ENCODE measurements around the gene SKI. TPM values are rescaled to one million over a fixed set of nuclear protein-coding genes. Genes with fewer than 3 reads are reported as not detected.

SKI gene
- total RNA-seq, 1 donor: 47.5 TPM

DNA sequence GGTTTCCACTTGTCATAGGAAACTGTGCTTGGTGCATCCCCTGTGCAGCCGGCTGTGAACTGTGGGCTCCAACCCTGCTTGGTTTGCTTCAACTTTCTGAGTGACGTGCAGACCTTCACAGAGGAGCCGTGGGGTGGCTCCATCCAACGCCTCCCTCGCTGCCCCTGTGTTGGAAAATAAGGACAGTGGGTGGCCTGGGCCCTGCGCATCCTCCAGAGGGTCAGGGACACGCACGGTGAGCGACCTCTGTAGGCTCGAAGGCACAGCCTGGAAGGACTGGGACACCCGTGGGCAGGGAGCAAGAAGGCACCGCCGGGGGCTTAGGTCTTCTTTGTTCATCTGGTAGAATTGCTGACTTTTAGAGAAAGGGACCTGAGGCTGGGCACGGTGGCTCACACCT, 27.1 kb upstream of the SKI start:
- Histone ChIP-seq H3K27me3 (ENCODE audit: insufficient read depth, low read length) (no peaks in the 10 kb centered on the region), H3K9me3 (ENCODE audit: low read depth, low read length) (no peaks in the 10 kb centered on the region), H3K4me1 (ENCODE audit: insufficient read depth, low read length) (peaks cover 35% of the 10 kb centered on the region), H3K4me3 (ENCODE audit: low read length) (no peak overlapping the region)

DNA sequence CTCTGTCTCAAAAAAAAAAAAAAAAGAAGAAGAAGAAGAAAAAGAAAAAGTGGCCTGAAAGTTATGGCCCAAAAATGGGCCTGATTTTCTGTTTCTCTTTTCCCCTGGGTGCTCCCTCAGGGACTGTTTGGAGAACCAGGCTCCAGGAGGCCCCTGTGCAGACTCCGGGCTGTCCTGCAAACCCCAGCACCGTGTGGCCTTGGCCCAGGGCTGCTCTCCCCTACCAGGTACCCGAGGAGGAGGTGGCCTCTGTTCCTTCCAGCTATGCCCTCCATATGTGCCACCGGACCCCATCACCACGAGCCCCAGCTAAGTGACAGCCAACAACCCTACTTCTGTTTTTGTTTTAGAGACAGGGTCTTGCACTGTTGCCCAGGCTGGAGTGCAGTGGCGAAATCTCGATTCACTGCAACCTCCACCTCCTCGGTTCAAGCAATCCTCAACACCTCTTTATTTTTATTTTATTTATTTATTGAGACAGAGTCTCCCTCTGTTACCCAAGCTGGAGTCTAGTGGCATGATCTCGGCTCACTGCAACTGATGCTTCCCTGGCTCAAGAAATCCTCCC, 26.0 kb upstream of the SKI start:
- H3K4me3 ChIP-seq (ENCODE audit: low read length): no peak overlapping the region
- H3K27me3 ChIP-seq (ENCODE audit: insufficient read depth, low read length): no peaks in the 10 kb centered on the region
- H3K9me3 ChIP-seq (ENCODE audit: low read depth, low read length): no peaks in the 10 kb centered on the region
- H3K4me1 ChIP-seq (ENCODE audit: insufficient read depth, low read length): peaks cover 35% of the 10 kb centered on the region

DNA sequence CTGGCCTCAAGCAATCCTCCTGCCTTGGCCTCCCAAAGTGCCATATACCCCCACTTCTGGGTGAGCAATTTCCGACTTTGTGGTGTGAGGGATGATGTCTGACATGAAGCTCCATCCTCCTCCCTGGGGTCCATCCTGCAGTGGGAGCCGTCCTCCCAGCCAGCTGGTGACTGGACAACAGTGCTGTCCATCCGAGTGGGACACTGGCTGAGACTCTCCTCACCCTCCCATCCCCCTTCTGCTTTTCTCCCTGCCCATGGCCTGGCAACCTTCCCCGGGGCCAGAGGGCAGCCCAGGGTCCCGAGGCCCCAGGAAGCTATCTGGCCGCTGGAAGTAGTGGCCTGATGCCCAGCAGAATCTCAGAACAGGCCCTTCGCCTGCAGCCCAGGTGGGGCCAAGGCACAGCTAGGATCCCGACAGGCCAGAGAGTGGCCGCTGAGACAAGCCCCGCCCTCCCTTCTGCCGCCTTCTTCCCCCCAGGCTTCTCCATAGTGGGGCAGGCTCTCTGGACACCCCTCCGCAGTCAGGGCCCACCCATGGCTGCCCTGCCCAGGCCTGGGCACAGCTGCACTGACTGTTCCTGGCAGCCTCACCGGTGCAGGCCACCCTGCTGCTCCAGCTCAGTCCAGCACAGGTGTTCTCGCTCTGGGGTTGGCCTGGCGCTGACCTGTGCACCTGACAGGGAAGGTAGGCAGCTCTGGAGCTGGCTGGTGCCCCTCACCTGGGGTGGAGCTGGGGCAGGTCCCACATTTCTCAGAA, 25.1 kb upstream of the SKI start:
- peaks cover 35% of the 10 kb centered on the region for H3K4me1 ChIP-seq (ENCODE audit: insufficient read depth, low read length)
- no peaks in the 10 kb centered on the region for H3K27me3 ChIP-seq (ENCODE audit: insufficient read depth, low read length)
- no peak overlapping the region for H3K4me3 ChIP-seq (ENCODE audit: low read length)
- H3K9me3 ChIP-seq (ENCODE audit: low read depth, low read length): no peaks in the 10 kb centered on the region

DNA sequence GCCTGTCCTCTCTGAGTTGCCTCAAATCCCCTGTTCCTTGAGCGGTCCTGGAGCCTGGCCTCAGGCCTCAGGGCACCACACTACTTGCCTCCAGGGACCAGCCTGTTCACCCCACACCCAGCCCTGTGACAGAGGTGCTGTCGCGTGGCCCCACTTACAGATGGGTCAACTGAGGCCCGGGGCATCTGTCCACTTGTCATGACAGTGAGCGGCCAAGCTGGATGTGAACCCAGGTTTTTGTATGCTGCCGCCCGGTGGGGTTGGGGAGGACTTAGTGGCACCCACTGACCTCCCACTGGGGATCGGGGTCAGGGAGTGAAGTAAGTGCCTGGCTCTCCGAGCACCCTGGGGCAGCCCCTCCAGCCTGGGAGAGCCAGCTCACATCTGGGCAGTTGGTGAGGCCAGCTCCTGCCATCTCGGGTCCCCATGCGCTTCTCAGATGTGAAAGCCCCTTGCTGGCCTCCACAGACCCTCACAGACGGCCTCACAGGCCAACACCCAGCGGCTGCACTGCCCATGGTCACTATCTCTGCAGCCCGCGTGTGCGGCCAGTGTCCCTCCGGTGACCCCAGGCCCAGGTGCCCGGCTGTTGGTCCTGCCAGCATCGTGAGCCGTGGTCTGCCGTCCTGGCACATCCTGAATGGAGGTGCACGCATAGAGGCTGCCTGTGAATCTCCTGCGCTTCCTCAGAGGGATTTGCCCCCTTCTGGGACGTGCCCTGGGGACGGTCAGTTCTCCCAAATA, 24.3 kb upstream of the SKI start:
- no peaks in the 10 kb centered on the region for H3K27me3 ChIP-seq (ENCODE audit: insufficient read depth, low read length)
- no peak overlapping the region for H3K4me3 ChIP-seq (ENCODE audit: low read length)
- H3K4me1 ChIP-seq (ENCODE audit: insufficient read depth, low read length): peaks cover 31% of the 10 kb centered on the region
- H3K9me3 ChIP-seq (ENCODE audit: low read depth, low read length): no peaks in the 10 kb centered on the region

DNA sequence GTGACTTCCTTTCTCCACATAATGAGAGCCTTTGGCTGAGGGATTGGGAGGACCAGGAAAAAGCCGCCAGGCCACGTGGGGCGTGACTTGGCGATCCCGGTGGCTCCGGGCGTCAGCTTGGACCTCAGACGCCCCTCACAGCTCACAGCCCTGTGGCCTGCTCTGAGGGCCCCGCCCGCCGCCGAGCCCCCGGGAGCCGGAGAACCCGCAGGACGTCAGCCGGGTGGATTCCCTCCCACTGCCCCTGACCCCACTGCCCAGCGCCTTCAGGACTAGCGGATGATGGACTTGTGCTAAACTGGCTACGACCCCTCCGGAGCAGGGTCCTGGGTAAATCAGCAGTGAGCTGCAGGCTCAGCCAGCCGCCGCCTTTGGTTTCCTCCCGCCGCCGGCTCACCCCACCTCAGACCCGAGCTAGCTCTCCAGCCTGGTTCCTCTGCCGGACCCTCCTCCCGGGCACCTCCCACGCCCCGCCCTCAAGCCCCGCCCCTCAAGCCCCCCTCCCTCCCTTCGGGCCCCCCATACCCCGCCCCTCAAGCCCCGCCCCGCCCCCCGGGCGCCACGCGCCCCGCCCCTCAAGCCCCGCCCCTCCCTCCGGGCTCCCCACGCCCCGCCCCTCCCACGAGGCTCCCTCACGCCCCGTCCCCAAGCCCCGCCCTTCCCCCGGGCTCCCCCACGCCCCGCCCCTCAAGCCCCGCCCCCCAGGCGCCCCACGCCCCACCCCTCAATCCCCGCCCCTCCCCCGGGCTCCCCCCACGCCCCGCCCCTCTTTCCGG, 23.5 kb upstream of the SKI start:
- H3K9me3 ChIP-seq (ENCODE audit: low read depth, low read length): no peaks in the 10 kb centered on the region
- H3K4me3 ChIP-seq (ENCODE audit: low read length): no peak overlapping the region
- peaks cover 23% of the 10 kb centered on the region for H3K4me1 ChIP-seq (ENCODE audit: insufficient read depth, low read length)
- no peaks in the 10 kb centered on the region for H3K27me3 ChIP-seq (ENCODE audit: insufficient read depth, low read length)

DNA sequence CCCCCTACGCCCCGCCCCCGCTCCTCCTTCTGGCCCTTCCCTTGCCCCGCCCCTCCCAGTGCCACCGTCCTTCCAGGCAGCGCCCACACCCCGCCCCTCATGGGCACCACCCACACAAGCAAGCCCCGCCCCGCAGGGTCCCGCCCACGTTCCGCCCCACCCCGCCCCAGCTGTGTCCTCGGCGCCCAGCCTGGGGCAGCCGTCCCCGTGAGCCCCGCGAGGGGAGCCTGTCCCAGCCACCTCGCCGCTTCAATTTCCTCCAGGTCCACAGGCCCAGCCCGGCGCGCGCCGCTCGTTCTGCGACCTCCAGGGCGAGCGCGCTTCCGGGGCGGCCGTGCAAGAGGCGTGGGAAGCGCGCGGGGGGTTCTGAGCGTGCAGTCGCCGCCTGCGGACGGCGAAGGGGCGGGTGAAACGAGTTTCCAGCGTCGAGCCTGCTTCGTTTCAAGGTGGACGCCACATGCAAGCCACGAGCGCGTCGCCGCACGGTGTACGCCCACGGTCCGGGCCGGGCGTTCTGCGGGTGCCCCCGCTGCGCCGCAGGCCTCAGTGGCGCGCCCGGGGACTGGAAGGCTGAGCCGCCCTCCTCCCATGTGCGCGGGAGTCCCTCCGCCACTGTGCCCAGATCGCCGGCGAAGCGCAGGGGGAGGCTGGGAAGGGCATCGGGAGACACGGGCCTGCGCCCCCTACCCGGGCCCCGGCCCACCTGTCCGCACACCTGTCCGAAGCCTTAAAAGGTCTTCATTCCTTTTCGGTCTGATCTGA, 22.7 kb upstream of the SKI start:
- Histone ChIP-seq H3K9me3 (ENCODE audit: low read depth, low read length) (no peaks in the 10 kb centered on the region), H3K4me3 (ENCODE audit: low read length) (peak overlapping the region; percentile 41)

DNA sequence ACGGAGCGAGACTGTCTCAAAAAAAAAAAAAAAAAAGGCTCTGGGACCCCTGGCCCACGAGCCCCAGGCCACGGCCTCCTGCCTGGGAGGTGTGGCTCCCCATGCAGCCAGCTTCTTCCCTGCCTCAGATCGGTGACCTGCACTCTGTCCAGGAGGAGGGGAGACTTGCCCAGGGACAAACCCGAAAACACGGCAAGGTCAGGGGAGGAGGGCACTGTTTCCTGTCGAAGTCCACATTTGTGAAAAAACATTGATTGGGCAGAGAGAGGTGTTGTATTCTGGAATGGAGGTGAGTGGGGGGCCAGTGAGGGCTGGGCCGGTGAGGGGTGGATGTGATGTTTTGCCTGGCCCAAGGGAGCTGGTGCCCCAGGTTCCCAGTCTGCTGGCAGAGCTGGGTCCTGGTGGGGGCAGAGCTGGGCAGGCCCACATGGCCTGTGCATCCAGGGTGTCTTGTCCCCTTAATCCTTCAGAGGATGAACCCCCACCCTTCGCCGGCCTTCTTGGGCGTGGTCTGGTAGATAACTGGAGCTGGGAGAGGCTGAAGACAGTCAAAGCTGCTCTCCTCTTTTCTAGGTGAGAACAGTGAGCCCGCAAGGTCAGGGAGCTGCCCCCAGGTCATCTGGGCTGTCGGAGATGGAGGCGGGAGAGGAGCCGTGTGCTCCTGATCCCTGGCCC, 21.2 kb upstream of the SKI start:
- no peaks in the 10 kb centered on the region for H3K27me3 ChIP-seq (ENCODE audit: insufficient read depth, low read length)
- no peak overlapping the region for H3K4me3 ChIP-seq (ENCODE audit: low read length)
- H3K4me1 ChIP-seq (ENCODE audit: insufficient read depth, low read length): peaks cover 15% of the 10 kb centered on the region
- H3K9me3 ChIP-seq (ENCODE audit: low read depth, low read length): no peaks in the 10 kb centered on the region

More for the DNA sequence above, 22.7 kb upstream of the SKI start:
- no peaks in the 10 kb centered on the region for H3K27me3 ChIP-seq (ENCODE audit: insufficient read depth, low read length)
- peaks cover 15% of the 10 kb centered on the region for H3K4me1 ChIP-seq (ENCODE audit: insufficient read depth, low read length)

DNA sequence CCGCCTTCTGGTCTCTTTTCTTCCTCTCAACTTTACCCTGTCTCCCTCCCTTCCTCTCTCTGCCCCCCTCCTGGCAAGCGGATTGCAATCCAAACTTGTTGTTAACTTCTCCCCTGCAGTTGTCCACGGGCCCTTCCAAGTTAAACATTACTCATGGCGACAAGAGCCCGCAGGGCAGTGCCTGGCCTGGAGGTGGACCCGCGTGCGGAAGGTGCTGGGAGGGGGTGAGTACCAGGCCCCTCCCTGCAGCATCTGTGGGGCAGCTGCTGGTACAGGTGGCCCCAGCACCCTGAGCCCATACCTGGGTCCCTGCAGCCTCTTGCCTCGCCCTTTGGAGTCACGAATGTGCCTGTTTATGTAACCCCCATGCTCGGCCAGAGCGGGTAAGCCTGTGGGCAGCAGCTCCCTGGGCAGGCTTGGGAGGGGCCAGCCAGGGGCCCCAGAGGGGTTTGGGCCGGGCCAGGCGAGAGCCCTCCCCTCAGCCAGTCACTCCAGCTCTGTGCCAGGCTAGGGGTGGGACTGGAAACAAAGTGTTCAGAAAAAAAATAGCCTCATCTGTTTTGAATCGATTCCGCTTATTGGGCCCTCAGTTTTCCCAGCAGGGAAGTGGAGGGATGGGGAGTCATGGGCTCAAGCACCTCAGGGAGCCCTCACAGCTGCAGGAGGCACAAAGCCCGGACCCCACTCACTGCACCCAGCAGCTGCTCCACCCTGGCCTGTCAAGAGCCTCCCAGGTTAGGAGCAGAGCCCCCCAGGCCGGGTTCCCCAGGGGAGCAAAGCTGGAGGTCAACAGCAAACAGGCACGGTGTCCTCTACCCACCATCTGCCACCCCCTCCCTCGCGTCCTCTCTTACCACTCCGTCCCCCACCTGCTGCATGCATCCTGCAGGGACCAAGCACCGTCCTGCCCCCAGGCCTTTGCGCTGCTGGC, 19.5 kb upstream of the SKI start:
- Histone ChIP-seq H3K27me3 (ENCODE audit: insufficient read depth, low read length) (no peaks in the 10 kb centered on the region), H3K4me1 (ENCODE audit: insufficient read depth, low read length) (peaks cover 27% of the 10 kb centered on the region), H3K4me3 (ENCODE audit: low read length) (no peak overlapping the region), H3K9me3 (ENCODE audit: low read depth, low read length) (no peaks in the 10 kb centered on the region)

DNA sequence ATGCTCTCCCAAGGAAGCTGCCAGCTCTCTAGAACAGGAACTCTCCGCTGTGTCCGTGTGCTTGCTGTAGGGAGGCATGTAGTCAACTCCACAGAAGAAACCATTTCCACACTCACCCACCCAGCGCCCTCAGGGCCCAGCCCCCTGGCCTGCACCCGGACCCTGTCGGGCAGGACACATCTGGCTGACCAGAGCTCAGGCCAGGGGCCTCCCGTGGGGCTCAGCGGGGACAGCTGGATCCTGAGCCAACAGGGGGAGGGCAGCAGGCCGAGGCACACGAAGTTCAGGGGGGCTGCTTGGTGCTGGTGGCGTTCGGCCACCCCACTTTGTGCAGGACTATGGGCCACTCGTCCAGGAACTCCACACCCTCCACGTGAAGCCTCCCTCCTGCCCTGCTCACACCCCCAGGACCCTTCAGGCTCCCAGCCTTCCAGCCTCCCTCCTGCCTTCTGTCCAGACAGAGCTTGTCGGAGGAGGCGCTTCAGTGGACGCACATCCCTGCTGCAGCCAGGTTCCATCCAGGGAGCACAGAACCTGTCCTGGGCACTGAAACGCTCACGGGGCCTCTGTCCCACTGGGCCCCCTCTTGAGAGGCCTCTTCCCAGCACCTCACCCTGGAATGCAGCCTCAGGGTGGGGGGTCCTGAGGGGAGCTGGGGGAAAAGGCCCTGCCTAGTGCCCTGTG, 18.6 kb upstream of the SKI start:
- Histone ChIP-seq H3K4me1 (ENCODE audit: insufficient read depth, low read length) (peaks cover 20% of the 10 kb centered on the region), H3K4me3 (ENCODE audit: low read length) (no peak overlapping the region), H3K27me3 (ENCODE audit: insufficient read depth, low read length) (no peaks in the 10 kb centered on the region)

DNA sequence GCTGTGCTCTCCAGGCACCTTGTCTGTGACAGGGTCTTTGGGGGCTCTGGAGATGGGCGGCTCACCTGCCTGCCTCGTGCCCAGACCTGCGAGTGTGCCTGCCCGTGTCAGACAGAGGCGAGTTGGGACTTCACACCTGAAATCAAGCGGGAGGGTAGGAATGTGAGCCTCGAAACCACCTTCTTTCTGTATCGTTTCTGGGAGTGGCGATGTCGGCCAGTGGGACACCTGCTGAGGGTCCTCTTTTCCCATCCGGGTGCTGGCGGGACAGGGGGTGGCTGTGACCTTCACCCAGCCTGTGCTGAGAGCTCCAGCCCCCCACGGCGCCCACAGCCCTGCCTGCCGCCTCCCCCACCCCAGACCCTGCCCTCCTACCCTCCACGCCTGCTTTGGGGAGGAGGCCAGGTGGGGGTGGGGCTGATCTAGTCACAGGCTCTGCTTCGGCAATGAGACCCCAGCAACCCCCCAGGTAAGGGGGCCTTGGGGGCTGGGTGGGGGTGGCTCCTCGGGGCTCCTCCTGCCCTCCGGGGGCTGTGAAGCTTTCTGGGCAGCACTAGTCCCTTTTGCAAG, 17.9 kb upstream of the SKI start:
- no peaks in the 10 kb centered on the region for H3K9me3 ChIP-seq (ENCODE audit: low read depth, low read length)
- no peaks in the 10 kb centered on the region for H3K27me3 ChIP-seq (ENCODE audit: insufficient read depth, low read length)
- H3K4me3 ChIP-seq (ENCODE audit: low read length): no peak overlapping the region
- H3K4me1 ChIP-seq (ENCODE audit: insufficient read depth, low read length): peaks cover 20% of the 10 kb centered on the region

More for the DNA sequence above, 18.6 kb upstream of the SKI start:
- H3K9me3 ChIP-seq (ENCODE audit: low read depth, low read length): no peaks in the 10 kb centered on the region

DNA sequence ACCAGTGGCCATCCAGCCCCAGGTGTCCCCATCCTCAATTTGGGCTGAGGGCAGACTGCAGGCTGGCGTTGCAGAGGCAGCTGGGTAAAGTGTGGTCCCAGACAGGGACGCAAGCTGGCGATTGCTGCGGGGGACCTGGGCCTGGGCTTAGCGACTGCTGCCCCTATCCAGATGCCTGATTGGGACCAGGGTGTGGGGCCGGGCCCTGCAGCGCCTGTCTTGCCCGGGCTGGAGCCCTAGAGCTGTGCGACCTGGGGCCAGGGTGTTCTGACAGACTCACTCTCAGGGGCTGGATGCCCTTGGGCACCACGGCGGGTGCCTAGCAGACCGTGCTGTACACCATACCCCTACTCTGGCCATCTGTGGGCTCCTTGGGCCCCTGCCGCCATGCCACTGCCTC, 17.3 kb upstream of the SKI start:
- peaks cover 15% of the 10 kb centered on the region for H3K4me1 ChIP-seq (ENCODE audit: insufficient read depth, low read length)
- H3K9me3 ChIP-seq (ENCODE audit: low read depth, low read length): no peaks in the 10 kb centered on the region
- H3K4me3 ChIP-seq (ENCODE audit: low read length): no peak overlapping the region
- no peaks in the 10 kb centered on the region for H3K27me3 ChIP-seq (ENCODE audit: insufficient read depth, low read length)

DNA sequence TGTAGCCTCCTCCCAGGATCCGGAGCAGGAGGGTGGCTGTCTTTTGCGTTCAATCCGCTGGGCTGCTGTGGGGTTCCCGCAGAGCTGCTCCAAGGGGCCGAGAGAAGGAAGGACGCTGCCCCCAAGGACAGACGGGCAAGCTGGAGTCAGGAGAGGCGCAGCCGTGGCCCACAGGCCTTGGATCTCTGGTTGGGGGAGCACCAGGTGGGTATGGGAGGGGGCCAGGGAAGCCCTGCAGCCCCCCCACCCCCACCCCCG, 15.9 kb upstream of the SKI start:
- no peaks in the 10 kb centered on the region for H3K27me3 ChIP-seq (ENCODE audit: insufficient read depth, low read length)
- H3K9me3 ChIP-seq (ENCODE audit: low read depth, low read length): no peaks in the 10 kb centered on the region
- peaks cover 12% of the 10 kb centered on the region for H3K4me1 ChIP-seq (ENCODE audit: insufficient read depth, low read length)
- H3K4me3 ChIP-seq (ENCODE audit: low read length): no peak overlapping the region

Measured in mononuclear cell (primary cell).